ENCODE measurements around the gene SNX4.

- TF ChIP-seq CTCF (conservative IDR thresholded peaks at IDR 0.05 in 1 of 2, IDR thresholded peaks at IDR 0.05 in 1 of 2; ENCODE audit: extremely low read depth in 1 of 2, insufficient read depth in 1 of 2, low read depth in 1 of 2, low read length in 2 of 2) (no peak), EZH2 (IDR thresholded peaks at IDR 0.05; ENCODE audit: borderline replicate concordance, low read length) (no peak)
Observed at GRCh38 chr3:125480656-125481374, 39.2 kb downstream of the SNX4 start.

Data from mammary epithelial cell (primary cell).